ENCODE results near the gene ATP5F1C. TPM values are rescaled to one million over a fixed set of nuclear protein-coding genes. Genes with fewer than 3 reads are reported as not detected.
A peak's percentile ranks its signal among the peaks of the same experiment; 100 is the strongest.

Gene ATP5F1C
- total and polyA plus RNA-seq, 8 donors: 177 to 280 (median 256) TPM

GRCh38 chr10:7856678-7857077, 68.7 kb downstream of the ATP5F1C start:
- H3K4me3 ChIP-seq: no peak overlapping the region
- H3K27me3 ChIP-seq: no peaks in the 10 kb centered on the region
- H3K4me1 ChIP-seq: peaks cover 0 to 13% of the 10 kb centered on the region in 2 donors
- no peak for TF ChIP-seq CTCF (IDR thresholded peaks at IDR 0.05)
- H3K36me3 ChIP-seq: no peaks in the 10 kb centered on the region
- intact Hi-C loops (cut with DNase I): no loop called here
- no peak for DNase-seq
- no peak overlapping the region for H3K27ac ChIP-seq
- ATAC-seq: no peak
- peaks cover 0 to 12% of the 10 kb centered on the region in 2 donors for H3K9me3 ChIP-seq

- Histone ChIP-seq H3K36me3 (no peaks in the 10 kb centered on the region), H3K27me3 (no peaks in the 10 kb centered on the region), H3K9me3 (peaks cover 0 to 18% of the 10 kb centered on the region in 2 donors), H3K27ac (no peak overlapping the region), H3K4me3 (no peak overlapping the region), H3K4me1 (peaks cover 0 to 13% of the 10 kb centered on the region in 2 donors)
- DNase-seq (peak in 1 of 4 donors; percentile 15), ATAC-seq (no peak)
- TF ChIP-seq CTCF (IDR thresholded peaks at IDR 0.05): no peak
- intact Hi-C loops (cut with DNase I): no loop called here
Measured at GRCh38 chr10:7857262-7857661, 69.3 kb downstream of the ATP5F1C start.

Other genes starting within 250 kb of the ATP5F1C start
- gene ITIH5, start 121.2 kb upstream of the ATP5F1C start, total RNA-seq: 1 to 10 TPM; 7.0 to 9.7 TPM
- 10 to 100 TPM; 28.1 to 40.7 (median 31.5) TPM for gene ITIH5, start 121.2 kb upstream of the ATP5F1C start, polyA plus RNA-seq (ENCODE audit: insufficient read length in 6 of 6)
- under 1 TPM in 1 of 2 donors, not detected in 1; 0.55 TPM for gene ITIH2, start 84.9 kb upstream of the ATP5F1C start, total RNA-seq
- gene ITIH2, start 84.9 kb upstream of the ATP5F1C start, polyA plus RNA-seq (ENCODE audit: insufficient read length in 6 of 6): 1 to 10 TPM; 1.1 to 2.7 (median 1.5) TPM
- 10 to 100 TPM in 1 of 2 donors, 1 to 10 TPM in 1; 9.3 to 10.4 TPM for gene KIN, start 184 bp upstream of the ATP5F1C start, total RNA-seq
- gene KIN, start 184 bp upstream of the ATP5F1C start, polyA plus RNA-seq (ENCODE audit: insufficient read length in 6 of 6): 10 to 100 TPM; 20.7 to 22.7 (median 21.8) TPM
- gene TAF3, start 30.3 kb downstream of the ATP5F1C start, total RNA-seq: 1 to 10 TPM; 7.0 to 8.1 TPM
- 10 to 100 TPM in 3 of 6 donors, 1 to 10 TPM in 3; 9.1 to 10.4 (median 9.7) TPM for gene TAF3, start 30.3 kb downstream of the ATP5F1C start, polyA plus RNA-seq (ENCODE audit: insufficient read length in 6 of 6)